ENCODE results near the gene TMED7.

The TMED7 gene

DNA sequence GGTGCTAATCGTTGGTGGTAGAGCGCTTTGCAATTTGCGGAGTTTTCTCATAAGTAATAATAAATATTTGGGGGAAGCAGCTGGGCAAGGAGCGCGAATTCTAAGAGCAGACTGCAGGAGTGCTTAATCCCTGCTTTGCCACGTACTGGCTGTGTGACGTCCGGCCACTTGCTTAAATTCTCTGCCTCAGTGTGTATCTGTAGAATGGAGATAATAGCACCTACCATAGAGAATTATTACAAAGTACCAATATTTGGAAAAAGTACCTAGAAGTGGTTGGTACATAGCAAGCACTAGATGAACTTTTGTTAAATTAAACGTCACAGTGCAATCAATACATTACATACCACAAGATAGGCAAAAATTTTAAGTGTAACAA, 598 bp upstream of the TMED7 start:
- DNase-seq, result no peak

DNA sequence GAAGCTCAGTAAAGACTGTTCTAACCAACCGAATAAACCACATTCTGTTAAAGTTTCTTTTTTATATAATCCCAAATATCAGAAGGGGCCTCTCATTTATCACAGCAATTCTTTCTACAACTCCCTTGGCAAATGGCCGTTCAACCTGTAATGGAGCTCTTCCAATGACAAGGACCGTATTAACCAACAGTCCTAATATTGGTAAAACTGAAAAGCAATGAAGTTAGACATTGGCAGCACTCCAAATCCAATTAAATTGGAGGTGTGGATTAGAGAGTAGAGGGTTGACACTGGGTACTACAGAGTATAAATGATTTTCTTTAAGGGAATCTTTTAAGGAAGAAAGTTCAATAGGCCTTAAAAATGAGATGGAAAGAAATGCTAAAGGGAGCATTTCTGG, 842 bp downstream of the TMED7 start:
- DNase-seq, result no peak

DNA sequence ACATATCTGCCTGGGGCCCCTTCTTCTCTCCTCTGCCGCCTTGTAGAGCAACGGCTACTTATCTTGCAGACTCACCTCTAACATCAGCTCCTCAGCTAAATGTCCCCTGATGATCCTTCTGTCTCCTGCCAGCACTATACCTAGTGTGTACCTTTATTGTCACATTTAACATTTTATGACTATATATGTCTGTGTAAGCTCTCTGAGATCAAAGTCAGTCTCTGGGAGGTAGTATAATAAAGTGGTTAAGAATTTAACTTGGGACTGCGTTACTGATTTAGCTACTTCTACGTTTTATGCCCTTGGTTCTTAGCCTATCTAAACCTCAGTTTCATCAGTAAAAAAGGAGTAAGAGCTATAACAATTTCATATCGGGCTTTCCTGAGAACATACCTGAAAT, 2.2 kb downstream of the TMED7 start:
- no peak for DNase-seq

DNA sequence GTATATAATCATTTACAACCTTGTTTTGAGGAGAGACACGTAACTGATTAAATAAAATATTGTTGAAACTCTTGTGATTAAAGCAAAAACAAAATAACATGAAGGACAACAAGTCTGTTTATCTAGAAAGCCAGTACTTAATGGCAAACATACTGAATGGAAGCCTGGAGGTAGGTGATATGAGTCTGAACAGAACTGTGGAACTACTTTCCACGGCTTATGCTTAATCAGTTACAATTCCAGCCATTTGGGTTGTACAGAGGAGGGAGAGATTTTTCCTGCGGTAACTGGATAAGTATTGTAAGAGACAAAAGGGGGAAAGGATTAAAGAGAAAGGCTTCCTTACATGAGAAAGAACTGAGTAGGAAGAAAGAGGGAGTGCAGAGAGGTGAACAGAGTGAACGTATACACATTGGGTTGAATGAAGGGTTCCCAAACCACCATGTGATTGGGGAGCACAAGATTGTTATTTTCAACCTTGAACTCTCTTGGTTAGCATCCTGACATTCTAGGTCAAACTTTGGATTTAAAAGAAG, 4.4 kb downstream of the TMED7 start:
- DNase-seq, result no peak

DNA sequence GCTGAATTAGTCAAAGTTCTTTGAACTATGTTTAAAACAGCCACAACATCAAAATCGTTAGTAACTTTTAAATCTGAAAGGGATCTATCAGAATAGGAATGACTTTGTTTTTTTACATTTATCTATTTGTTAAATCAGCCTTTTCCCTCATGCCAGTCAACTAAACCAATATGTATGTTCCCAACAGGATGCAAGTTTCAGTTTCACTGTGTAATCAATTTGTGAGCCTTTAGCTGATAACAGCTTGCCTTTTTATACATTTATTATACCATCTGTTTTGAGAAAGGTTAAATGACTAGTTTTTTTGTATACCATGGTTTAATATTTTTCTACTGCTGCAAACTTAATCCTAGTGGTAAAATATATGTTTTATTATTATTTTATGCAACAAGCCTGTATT, 8.9 kb downstream of the TMED7 start:
- no peak for DNase-seq

DNA sequence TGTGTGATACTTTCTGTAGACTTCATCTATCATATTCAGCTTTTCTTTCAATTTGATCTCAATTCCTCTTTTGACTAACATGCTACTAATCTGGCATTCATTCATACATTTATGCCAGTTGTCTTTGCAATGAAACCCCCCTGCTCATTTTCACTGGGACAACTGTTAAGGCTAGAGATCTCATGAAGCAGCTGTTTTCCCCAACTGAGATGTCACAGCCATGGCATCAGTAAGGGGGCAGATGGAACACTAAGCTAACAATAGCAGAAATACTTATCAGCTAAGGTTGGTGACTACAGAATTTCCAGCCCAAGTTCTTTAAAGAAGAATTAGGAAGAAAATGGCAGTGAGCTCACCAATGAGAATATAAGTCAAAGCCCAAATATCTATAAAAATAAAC, 9.4 kb downstream of the TMED7 start:
- no peak for DNase-seq

DNA sequence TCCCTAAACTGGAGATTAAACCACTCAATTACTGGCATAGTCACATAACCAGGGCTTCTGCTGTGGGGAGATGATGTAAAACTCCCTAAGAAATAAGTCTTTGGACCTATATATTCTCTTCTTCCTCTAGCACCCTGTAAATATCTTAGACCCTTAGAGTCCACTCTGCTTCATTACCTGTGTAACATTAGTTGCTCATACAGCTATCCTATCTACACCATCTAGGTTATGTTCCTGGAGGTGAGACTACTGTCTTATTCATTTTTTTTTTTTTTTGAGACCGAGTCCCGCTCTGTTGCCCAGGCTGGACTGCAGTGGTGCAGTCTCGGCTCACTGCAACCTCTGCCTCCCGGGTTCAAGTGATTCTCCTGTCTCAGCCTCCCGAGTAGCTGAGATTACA, 14.0 kb downstream of the TMED7 start:
- no peak for DNase-seq

DNA sequence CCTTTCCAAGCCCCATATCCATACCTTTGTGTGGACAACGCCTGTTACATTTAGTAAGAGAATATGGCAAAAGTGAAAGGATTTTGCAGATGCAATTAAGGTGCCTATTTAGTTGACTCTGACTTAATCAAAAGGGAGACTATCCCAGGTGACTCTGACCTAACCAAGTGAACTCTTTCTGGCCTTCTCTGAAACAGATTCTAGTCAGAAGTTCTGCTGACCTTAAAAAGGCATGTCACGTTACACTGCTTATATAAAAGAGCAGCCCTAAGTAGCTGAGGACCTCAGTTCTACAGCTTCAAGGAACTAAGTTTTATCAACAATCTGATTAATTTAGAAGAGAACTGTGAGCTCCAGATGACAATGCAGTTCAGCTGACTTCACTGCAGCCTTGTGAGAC, 17.9 kb downstream of the TMED7 start:
- no peak for DNase-seq

DNA sequence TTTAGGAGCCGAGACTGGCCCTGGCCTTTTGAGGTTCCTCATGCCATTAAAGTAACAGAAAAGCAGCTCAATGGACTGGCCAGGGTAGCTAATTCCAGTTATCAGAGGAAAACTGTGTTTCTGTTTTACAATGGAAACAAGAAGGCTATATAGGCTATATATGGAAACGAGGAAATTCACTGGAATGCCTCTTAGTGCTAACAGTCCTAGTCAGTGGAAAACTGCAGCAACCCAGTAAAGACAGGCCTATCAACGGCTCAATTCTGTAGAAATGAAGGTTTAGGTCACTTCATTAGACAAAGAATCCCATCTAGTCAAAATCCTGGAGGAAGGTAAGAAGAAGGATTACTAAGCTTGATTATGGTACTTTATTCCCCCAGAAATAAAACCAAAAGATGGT, 20.4 kb downstream of the TMED7 start:
- DNase-seq, result no peak

DNA sequence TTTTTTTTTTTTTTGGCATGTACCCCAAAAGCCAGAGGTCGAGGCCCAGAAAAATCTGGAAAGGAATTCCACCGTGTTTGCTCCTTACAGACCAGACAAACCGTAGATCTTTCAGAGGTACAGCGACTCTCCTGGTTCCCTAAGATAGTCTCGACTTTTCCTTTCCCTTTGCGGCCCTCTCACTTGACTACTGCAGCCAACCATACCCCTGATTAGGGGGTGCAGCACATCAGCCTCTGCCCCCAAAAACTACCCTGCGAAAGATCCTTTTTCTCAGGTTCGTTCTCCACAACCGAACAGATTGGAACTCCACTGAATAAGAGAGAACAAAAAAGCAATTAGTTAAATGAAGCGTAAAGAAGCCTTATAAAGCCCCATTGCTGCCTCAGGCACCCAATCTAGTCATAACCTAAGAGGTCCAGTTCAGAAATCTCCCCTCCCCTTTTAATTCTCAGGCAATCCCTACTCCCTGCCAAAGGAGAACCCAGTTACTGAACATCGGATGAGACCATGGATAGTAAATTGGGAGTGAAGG, 23.2 kb downstream of the TMED7 start:
- no peak for DNase-seq

DNA sequence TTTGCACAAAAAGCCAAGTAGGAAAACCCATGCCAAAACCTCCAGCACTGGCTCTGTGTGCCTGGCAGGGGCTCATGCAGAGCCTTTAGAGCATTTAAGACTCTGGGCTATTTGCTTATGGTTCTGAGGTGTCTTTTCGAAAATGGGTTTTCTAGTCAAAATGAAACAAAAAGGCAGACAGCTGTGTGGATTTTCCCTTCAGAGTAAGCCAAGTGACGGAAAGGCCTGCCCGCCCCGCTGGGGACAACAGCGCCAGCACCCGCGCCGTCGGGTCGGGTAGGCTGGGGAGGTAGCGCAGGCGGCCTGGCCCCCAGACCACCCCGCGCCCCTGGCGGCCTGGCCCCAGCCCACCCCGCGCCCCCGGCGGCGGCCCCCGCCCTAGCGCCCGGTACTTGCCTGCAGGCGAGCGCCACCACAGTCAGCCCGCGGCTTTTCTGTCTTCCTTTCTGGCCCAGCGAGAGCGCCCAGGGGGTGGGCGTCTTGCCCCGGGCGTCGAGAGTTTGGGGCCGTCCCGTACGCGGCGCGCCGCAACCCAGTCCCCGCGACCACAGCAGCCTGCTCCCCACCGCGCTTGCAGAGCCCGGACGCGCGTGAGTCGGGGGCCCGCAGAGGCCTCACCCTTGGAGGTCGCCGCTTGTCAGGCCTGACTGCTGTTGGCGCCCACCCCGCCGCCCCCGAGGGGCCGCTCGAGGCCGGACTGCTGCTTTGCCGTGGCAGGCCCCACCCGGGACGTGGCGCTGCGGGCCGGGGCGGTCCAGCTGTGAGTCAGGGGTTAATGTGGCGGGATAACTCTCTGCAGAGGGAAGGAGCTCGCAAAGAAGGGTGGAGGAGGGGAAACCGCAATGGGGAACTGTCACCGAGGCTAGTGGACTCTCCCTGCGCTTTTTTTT, 23.9 kb downstream of the TMED7 start, which contains the start of gene TICAM2:
TSS of gene TICAM2 (minus strand) at position 779 of the 890 bp plus-strand sequence. CDS start 21,223 bp downstream, outside the sequence.
- peak; percentile 29 for DNase-seq

DNA sequence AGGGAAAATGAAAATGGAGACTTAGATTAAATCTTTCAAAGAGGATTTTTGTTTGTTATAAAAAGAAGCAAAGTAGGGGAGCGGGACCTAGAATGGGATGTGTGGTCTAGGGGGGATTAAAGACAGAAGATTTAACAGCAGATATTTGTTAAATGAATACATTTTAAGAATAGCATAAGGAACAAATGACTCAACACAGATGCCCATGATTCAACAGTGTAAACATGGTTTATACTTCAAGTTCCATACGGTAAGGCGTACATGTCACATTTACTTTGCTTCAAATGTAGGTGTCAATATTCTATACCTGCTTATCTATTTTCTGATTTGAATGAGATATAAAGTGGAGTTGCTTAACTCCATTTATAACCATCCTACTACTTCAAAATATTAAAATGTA, 25.1 kb downstream of the TMED7 start:
- DNase-seq, result no peak

DNA sequence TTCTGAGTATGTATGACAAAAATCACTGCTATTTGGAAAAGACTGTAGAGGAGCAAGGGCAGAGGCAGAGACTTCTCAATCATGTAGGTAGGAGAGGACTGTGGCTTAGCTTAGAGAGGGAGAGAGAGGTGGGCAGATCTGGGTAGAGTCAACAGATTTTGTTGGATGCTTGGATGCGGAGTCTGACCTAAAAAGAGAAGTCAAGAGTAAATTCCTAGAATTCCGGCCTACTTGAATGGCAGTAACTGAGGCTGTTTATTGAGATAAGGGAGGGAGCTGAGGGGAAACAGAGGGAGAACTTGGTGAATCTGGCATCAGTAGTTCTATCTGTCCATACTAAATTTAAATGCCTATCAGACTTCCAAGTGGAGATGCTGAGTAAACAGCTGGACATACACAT, 25.9 kb downstream of the TMED7 start:
- DNase-seq, result no peak

DNA sequence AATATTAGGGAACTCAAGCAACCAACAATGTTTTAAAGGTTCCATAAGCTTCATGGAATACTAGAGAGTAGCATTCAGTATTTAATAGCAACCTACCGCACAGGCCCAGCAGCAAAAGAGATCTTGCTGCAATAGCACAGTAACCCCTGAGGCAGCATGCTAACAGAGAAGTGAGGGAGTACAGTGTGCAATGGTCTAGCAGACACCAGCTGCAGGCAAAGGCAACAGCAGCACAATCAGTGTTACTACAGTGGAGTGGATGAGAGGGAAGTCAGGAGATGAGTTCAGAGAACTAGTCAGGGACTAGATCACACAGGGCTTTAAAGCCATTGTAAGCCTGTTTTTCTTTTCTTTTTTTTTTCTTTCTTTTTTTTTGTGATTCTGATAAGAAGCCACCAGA, 26.3 kb downstream of the TMED7 start:
- DNase-seq, result no peak

DNA sequence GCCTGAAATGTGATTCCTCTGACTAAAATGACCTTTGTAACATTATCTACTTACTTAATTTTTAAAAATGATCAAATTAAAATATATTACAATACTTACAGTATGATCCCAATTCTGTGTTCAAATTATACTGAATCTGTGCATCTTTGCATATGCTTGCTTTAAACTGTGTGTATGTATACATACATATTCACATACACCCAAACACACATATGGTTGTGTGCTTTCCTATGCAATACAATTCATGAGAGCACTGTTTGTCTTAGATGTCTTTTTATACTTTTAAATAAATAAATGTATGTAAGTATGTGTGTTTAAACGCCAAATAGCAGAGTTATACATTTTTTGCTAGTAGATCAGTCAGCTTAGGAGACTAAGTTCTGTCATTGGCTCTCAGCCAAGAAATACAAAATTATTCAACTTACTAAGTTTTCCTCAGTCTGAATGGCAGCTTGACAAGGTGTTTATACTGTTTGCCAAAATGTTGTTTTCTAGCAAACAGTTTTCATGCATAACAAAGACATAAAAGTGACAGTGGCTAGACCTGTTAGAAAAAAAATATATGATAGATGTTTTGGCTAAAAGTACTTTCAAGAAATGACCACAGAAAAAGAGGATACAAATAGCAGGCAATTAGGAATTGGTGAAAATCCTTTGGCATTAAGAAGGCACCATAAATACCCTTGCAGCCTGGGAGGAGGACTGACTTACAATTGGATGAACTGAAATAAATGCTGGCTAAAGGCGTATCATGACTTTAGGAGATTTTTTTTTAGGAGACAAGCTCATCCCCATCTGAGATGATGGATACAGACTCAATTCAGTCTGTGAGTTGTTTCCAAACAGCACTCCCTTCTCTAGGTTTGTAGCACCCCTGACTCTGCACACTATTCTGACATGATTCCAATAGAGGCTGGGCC, 31.4 kb downstream of the TMED7 start:
- no peak for DNase-seq

DNA sequence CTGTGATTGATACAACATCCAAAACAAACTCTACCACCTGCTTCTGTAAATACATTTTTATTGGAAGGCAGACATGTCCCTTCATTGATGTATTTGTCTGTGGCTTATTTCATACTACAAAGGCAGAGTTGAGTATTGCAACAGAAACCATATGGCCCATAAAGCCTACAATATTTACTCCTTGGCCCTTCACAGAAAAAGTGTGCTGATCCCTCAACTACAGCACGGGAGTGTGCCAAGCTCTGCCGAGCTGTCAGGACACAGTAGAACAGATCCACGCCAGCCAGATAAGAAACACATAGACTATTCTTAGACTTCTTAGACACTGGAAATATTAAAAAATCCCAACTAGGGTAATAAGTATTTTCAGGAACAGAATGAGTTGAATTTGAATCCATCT, 36.8 kb downstream of the TMED7 start:
- no peak for DNase-seq

DNA sequence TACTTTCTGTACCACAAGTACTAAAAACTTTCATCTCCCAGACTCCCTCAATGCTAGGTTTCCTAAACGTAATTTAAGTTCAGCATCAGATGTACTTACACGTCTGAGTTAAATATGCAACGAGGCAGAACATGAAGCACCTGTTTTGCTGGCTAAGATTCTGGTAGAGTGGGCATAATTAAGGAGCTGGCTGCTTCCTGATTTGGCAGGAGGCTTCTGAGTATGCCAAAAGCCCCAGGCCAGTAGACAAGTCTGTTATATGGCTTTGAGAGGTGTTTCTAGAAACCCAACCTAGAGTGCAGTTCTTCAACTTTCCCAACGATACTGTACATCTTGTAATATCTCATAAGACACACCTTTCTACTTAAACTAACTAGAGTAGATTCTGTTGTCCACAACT, 37.2 kb downstream of the TMED7 start:
- DNase-seq, result no peak

DNA sequence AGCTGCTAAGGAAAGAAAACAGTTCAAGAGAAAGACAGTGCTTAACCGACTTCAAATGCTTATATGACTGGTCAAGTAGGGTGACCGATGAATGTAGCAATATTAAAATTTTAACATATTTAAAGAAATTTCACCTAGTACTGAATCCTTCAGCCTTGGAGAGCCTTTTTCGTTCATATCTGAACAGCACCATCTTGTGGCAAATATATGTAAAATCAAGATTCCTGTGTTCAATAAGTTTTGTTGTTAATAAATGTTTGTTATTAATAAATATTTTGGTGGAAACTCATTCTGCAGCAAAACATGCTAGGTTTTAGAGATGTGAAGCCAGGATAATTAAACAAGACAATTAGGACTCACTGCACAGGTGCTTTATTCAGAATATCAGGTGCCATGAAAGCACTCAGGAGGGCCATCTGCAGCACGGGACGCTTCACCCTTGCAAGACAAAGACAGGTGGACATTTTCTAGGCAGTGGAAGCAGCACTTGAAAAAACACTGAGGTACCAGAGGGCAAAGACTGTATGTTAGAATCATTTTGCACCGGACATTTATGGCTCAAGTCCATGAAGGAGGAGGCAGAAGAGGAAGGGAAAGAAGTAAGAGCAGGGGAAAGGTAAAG, 39.2 kb downstream of the TMED7 start:
- no peak for DNase-seq

DNA sequence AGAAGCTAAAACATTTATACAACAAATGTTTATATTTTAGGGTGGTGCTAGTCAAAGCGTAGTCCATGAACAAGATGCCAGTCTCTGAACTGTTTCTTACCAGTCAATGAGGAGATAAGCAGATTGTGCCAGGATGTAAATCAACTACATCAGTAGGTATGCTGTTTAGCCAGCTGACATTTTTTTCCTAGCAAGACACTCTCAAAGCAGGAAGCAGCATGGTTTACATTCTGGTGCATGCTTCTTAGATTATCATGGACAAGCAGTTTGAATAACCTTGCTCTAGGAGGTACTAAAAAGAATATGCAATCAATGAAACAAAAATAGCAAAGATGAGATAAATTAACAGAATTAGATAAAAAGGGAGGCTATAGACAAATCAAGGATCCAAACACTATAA, 40.6 kb downstream of the TMED7 start:
- DNase-seq, result no peak

DNA sequence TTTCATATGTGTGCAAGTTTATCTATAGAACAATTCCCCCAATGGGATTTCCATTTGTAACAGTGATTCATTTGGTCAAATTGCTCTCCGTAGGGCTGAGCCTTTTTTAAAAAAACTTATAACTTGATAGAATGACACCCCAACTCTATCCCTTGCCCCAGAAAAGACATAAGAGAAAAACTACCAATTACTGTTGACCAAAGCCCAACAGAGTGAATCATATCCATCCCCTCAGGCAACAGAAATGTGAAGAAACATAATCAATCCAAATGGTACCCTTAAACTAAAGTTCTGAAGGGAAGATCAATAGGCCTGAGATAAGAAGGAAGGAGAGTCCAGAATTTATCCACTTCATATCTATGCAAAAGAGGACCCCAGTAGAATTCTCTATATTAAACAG, 41.3 kb downstream of the TMED7 start:
- DNase-seq, result no peak

DNA sequence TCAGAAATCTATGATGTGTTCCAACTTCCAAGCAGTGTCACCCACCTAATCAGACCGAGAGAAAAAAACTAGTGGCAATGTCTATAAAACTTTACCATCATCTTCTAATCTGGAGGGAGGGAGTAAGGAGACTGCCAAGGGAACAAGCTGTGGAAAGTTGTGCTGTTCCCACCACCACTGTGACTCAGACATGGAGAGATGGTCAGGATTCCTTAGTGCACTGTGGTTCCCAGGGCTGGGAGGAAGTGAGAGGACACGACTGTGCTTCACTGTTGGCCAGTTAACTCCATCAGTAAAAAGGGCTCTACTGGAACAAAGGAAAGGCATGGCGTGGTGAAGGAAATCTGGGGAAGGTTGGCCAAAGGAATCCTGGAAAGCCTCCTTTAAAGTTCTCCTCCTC, 42.4 kb downstream of the TMED7 start:
- DNase-seq, result no peak

DNA sequence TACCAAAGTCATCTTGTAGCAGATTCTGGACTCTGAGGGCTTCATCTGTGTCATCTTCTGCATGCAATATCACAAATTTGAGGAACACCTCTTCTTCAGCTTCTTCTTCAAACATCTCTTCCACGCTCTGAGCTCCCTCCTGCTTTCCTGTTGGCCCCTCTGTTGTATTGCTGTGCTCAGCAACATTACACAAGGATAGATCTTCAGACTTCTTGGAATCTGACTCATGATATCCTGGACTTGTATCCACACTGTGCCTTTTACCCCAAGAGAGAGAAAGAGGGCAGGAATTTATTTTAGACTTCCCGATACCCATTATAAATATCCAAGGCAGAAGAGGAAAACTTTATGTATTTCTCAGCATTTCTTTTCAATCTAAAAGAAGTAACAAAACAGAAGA, 44.9 kb downstream of the TMED7 start:
- no peak for DNase-seq

DNA sequence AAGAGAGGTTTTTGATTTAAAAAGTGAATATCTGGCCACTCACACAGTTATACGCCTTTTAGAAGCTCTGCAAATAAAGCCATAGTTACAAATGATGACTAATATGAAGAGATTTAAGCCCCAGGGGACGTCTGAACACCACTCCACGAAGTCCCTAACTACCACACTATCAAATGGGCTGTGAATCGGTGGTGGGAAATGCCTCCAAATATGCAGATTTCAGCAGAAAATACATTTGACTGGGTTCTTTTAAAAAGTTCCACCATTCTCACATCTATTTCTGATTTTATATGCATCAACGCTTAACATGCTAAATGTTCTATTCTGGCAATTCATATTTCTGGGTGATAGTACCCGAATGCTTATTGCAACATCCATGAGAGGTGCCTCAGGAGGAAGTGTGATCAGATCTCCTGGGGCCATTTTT, 46.1 kb downstream of the TMED7 start:
- DNase-seq, result no peak

Measured in activated CD4-positive, alpha-beta T cell treated with anti-CD3 and anti-CD28 coated beads for 1 hour (primary cell).